Glomerular visceral epithelial cell (primary cell): ENCODE data around the gene TOLLIP.
"Not testable (repeated sequence)": the region's sequence is repeated elsewhere in the genome, so short reads cannot be mapped to it uniquely, and the experiment has no call there.

Experiments used
- DNase-seq: peaks from one replicate; pipeline ENCODE4 v3.0.0-alpha.2; 2016; ENCODE audit errors: extremely low spot score

The TOLLIP gene

DNA sequence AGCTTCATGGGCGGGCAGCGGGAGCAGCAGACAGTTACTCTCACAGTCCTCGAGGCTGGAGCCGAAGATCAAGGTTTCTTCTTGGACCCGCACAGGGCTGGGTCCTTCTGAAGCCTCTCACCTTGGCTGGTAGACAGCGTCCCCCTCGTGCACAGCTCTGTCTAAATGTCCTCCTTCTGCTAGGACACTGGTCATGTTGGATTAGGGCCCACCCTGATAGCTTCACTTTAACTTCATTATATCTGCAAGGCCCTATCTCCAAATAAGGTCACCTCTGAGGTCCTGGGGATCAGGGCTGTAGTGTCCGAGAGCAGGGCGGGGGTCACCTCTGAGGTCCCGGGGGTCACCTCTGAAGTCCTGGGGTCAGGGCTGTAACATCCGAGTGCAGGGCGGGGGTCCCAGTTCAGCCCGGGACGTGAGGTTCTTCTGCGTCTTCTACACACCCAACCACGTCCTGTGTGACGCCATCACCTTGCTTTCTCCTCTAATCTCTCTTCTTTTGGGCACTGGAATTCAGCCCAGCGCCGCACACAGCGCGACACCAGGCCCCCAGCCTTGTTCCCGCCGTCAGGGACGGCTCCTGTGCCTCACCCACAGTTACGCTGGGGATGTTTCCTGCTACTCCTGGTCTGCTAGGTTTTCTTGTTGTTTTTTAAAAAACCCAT, 34.1 kb upstream of the TOLLIP start:
- DNase-seq: no peak

DNA sequence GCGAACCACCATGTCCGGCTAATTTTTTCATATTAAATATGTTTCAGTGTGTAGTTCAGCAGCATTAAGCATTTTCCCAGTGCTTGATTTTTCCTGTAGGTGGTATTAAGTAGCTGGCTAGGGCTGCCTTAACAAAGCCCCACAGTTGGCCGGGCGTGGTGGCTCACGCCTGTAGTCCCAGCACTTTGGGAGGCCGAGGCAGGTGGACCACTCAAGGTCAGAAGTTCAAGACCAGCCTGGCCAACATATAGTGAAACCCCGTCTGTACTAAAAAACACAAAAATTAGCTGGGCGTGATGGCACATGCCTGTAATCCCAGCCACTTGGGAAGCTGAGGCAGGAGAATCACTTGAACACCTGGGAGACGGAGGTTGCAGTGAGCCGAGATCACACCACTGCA, 33.5 kb upstream of the TOLLIP start:
- no peak for DNase-seq

- DNase-seq: no peak
Measured at GRCh38 chr11:1341928-1342524, 32.6 kb upstream of the TOLLIP start.

- DNase-seq: not testable (repeated sequence)
Measured at GRCh38 chr11:1341226-1341625, 31.8 kb upstream of the TOLLIP start.

GRCh38 chr11:1340111-1340510, 30.7 kb upstream of the TOLLIP start:
- no peak for DNase-seq

GRCh38 chr11:1339066-1339675, 29.7 kb upstream of the TOLLIP start:
- no peak for DNase-seq

- no peak for DNase-seq
Measured at GRCh38 chr11:1338201-1339065, 29.0 kb upstream of the TOLLIP start.

- DNase-seq: no peak
Measured at GRCh38 chr11:1337647-1338007, 28.2 kb upstream of the TOLLIP start.

DNA sequence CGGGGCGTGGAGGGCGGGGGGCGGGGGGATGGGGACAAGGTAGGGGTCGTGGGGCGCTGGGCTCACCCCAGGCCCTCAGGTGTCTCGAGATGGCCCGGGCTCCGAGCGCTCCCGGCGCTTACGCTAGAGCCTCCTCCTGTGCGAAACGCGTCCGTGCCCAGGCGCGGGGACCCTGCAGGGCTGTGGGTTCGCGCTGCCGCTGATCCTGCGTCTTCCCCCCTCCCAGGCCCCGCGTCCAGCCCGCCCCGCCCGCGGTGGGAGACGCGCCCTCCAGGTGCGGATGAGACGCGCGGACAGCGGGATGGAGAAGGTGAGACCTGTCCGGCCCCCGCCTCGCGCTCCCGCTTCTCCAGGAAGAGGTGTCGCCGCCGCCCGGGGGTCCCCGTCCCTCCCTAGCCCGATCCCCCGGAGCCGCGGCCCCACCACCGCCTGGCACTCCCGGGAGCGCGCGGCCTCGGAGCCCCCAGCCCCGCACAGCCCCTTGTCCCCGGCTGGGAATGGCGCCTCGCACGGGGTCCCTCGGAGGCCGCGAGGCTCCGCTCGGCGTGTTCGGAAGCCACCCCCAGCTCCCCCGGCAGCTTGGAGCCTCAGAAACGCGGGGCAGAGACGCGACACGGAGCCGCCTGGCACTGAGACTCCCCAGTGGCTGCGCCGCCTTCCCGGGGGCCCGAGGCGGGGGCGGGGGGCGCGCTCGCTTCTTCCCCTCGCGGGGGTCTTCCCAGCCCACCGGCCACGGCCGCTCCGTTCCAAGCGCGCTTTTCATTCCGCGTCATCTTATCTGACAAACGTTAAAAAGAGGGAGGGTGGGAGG, 27.6 kb upstream of the TOLLIP start:
- DNase-seq: peak; percentile 11

- DNase-seq: peak; percentile 37
Measured at GRCh38 chr11:1335811-1336761, 26.7 kb upstream of the TOLLIP start.

GRCh38 chr11:1335264-1335810, 25.9 kb upstream of the TOLLIP start:
- no peak for DNase-seq

DNA sequence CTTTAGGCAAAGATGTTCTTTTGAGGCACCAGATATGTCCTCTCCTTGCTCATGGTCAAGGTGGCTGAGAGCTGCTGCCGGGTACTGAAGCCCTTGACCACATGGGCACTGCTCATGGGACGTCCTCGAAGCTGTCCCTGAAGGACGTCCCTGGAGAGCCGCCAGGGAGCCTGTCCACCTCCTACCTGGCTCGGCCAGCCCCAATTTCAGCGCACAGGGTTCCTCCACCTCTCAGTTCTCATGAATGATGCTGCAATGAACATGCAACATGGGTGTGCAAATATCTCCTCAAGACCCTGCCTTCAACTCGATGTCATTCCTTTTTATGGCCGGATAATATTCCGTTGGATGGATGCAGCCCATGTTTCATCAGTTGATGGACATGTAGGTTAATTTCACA, 24.4 kb upstream of the TOLLIP start:
- no peak for DNase-seq

DNA sequence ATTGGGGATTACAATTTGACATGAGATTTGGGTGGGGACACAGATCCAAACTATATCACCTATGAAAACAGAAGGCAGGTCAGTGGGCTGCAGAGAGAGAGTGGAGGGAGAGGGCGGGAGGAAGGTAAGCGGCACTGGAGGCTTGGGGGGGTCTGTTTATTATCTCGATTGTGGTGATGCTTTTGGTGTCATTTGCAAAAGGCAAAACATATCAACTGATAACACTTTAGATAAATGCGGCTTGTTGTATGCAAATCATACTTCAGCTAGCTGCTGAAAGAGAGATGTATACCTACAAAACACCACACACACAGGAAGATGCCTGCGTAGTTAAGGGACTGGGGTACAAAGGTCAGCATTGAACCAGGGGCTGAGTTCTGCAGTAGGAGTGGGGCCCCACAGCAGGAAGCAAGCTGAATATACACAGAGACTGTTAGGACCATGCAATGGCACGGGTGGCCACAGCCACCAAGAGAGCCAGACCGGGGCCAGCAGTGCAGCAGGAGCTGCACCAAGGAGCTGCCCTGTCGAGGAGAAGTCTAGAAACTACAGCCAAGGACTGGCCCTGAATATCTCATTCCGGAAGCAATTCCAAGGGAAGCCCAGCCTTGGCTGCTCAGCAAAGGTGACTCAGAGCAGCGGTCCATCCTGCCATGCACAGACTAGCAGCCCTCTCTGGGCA, 23.8 kb upstream of the TOLLIP start:
- no peak for DNase-seq

DNA sequence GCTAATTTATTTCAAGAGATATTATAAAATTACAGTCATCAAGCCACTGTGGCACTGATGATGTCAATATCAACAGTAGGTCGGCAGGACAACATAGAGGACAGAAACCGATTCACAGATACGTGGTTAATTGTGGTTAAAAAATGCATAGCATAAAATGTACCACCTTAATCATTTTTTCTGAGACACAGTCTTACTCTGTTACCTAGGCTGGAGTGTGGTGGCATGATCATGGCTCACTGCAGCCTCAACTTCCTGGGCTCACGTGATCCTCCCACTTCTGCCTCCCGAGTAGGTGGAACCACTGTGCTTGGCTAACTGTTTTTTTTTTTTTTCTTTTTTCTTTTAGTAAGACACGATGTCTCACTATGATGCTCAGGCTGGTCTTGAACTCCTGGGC, 21.0 kb upstream of the TOLLIP start:
- no peak for DNase-seq

- DNase-seq: no peak
Measured at GRCh38 chr11:1327064-1327460, 17.6 kb upstream of the TOLLIP start.

DNA sequence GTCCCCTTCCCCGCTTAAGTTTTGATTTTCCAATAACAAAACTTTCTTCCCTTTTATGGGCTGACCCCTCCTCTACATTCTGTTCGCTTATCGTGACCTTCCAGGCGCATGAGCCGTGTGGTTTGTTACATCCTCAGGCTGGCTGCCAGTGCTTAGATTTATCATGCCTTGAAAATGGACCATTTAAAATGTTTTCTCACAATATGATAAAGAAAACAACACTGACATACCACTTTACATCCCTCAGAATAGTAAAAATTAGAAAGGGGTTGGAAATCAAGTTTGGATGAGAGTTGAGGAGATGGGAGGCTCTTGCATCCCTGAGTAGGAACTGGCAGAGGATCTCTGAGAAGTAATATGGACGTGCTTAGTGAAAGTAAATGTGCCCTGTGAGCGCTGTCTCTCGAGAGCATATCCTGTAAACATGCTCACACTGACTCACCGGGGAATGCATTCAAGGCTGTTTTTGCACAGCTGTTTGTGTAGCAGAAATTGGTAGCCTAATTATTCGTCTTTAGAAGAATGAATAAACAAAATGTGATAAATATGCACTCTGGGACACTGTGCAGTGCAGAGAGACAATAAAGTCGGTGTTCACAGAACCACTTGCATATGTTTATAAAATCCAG, 17.1 kb upstream of the TOLLIP start:
- no peak for DNase-seq

GRCh38 chr11:1323774-1324173, 14.3 kb upstream of the TOLLIP start:
- DNase-seq: no peak

DNA sequence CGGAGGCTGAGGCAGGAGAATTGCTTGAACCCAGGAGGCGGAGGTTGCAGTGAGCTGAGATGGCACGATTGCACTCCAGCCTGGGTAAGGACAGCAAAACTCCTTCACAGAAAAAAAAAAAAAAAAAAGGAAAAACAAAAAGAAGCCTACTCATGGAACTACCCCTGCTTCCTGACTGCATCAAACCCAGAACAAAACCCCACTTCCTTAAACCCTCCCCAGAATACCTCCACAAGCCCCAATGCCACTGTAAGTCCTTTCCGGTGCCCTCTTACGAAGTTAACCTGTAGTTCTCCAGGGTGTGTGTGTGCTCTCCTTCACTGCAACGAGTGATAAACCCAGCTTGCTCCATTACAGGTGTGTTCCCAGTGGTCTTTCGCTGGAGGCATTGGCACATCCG, 8.6 kb upstream of the TOLLIP start:
- DNase-seq: no peak

DNA sequence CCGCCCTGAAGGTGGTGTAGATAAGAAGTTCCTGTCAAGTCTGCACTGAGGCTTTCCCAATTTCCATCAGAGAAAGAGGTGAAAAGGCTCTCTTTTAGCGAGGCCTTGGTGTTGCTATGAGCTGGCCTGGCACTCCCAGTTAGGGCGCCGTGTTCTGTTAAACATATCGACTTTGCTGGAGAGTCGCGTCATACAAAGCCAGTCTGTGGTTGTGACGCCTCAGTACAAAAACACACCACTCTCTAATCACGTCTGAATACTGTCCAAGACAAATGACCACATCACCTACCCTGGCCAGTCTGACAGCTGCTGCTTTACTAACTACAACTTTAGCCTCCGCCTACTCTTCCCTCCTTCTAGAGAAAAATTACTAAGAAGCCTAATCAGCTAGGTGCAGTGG, 8.0 kb upstream of the TOLLIP start:
- no peak for DNase-seq
